ENCODE measurements around the gene OR1I1. TPM values are rescaled to one million over a fixed set of nuclear protein-coding genes. Genes with fewer than 3 reads are reported as not detected.

The OR1I1 gene
- polyA plus RNA-seq, 1 donor from 2014 or later: not detected

DNA sequence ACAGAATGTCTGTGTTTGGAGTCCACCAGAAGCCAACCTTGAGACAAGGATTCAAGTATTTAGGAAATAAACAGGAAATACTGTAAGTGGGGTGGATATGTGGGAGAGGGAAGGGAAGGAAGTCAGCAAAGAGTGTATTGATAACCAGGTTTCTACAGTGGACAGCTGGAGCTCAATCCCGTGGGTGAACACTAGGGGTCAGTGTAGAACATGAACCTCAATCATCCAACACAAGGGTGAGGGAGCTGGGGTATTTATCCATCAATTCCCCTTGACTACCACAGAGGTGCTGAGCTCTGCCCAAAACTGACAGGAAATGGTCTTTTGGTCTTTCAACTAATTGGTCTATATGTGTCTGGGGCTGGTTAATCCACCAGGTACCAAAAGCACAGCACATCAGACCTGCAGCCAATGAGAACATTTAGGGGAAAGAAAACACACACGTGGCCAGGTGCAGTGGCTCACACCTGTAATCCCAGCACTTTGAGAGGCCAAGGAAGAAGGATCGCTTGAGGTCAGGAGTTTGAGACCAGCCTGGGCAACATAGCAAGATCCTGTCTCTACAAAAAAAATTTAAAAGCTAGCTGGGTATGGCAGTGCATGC lies 19.6 kb downstream of the OR1I1 start:
- Histone ChIP-seq H3K4me2 (ENCODE audit: low read length) (no peak overlapping the region), H3F3A (ENCODE audit: insufficient read depth, low read length, poor library complexity, severe bottlenecking) (no peaks in the 10 kb centered on the region), H3K79me2 (replicated peaks; ENCODE audit: insufficient read depth, low read length) (no peaks in the 10 kb centered on the region), H3K4me3 (ENCODE audit: low read length) (no peak overlapping the region), H2AFZ (ENCODE audit: low read depth, low read length) (no peak overlapping the region), H3K9me3 (ENCODE audit: low read length) (peaks cover 2% of the 10 kb centered on the region), H4K20me1 (ENCODE audit: insufficient read depth) (no peaks in the 10 kb centered on the region), H3K27ac (ENCODE audit: low read length) (no peak overlapping the region), H3K9me2 (ENCODE audit: insufficient read depth, low read length) (no peaks in the 10 kb centered on the region), H3K27me3 (ENCODE audit: insufficient read depth, low read depth, low read length) (peaks cover under 1% of the 10 kb centered on the region), H3K36me3 (ENCODE audit: insufficient read depth, low read length) (no peaks in the 10 kb centered on the region), H3K9ac (ENCODE audit: low read length) (no peak overlapping the region)
- TF ChIP-seq RAD21 (conservative IDR thresholded peaks at IDR 0.05) (peak; percentile 34), EZH2 (IDR thresholded peaks at IDR 0.05; ENCODE audit: borderline replicate concordance, insufficient read depth, low read length, poor library complexity, severe bottlenecking) (no peak), SMC3 (conservative IDR thresholded peaks at IDR 0.05; ENCODE audit: poor library complexity) (no peak), TAF1 (IDR thresholded peaks at IDR 0.05; ENCODE audit: low read depth) (no peak), REST (IDR thresholded peaks at IDR 0.05; ENCODE audit: borderline replicate concordance) (no peak), POLR2AphosphoS5 (IDR thresholded peaks at IDR 0.05) (no peak), EP300 (conservative IDR thresholded peaks at IDR 0.05; ENCODE audit: poor library complexity, severe bottlenecking) (no peak), MXI1 (conservative IDR thresholded peaks at IDR 0.05; ENCODE audit: poor library complexity, severe bottlenecking) (no peak)
- TF ChIP-seq, protein P1, sequence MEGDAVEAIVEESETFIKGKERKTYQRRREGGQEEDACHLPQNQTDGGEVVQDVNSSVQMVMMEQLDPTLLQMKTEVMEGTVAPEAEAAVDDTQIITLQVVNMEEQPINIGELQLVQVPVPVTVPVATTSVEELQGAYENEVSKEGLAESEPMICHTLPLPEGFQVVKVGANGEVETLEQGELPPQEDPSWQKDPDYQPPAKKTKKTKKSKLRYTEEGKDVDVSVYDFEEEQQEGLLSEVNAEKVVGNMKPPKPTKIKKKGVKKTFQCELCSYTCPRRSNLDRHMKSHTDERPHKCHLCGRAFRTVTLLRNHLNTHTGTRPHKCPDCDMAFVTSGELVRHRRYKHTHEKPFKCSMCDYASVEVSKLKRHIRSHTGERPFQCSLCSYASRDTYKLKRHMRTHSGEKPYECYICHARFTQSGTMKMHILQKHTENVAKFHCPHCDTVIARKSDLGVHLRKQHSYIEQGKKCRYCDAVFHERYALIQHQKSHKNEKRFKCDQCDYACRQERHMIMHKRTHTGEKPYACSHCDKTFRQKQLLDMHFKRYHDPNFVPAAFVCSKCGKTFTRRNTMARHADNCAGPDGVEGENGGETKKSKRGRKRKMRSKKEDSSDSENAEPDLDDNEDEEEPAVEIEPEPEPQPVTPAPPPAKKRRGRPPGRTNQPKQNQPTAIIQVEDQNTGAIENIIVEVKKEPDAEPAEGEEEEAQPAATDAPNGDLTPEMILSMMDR (IDR thresholded peaks at IDR 0.05; ENCODE audit: poor library complexity, severe bottlenecking): peak; percentile 52

GRCh38 chr19:15104003-15104402 lies 22.0 kb downstream of the OR1I1 start:
- no peak overlapping the region for H3K9ac ChIP-seq (ENCODE audit: low read length)
- H3F3A ChIP-seq (ENCODE audit: insufficient read depth, low read length, poor library complexity, severe bottlenecking): no peaks in the 10 kb centered on the region
- TF ChIP-seq TAF1 (IDR thresholded peaks at IDR 0.05; ENCODE audit: low read depth) (no peak), MXI1 (conservative IDR thresholded peaks at IDR 0.05; ENCODE audit: poor library complexity, severe bottlenecking) (no peak)
- TF ChIP-seq, protein P1 (IDR thresholded peaks at IDR 0.05; ENCODE audit: poor library complexity, severe bottlenecking): no peak
- no peaks in the 10 kb centered on the region for H3K9me2 ChIP-seq (ENCODE audit: insufficient read depth, low read length)
- peaks cover 14% of the 10 kb centered on the region for H3K27me3 ChIP-seq (ENCODE audit: insufficient read depth, low read depth, low read length)
- no peaks in the 10 kb centered on the region for H3K36me3 ChIP-seq (ENCODE audit: insufficient read depth, low read length)
- H3K9me3 ChIP-seq (ENCODE audit: low read length): peaks cover 2% of the 10 kb centered on the region
- no peak overlapping the region for H3K4me3 ChIP-seq (ENCODE audit: low read length)
- no peak overlapping the region for H2AFZ ChIP-seq (ENCODE audit: low read depth, low read length)
- H3K79me2 ChIP-seq (replicated peaks; ENCODE audit: insufficient read depth, low read length): no peaks in the 10 kb centered on the region
- no peak overlapping the region for H3K27ac ChIP-seq (ENCODE audit: low read length)
- no peak overlapping the region for H3K4me2 ChIP-seq (ENCODE audit: low read length)
- H4K20me1 ChIP-seq (ENCODE audit: insufficient read depth): no peaks in the 10 kb centered on the region
